Activated effector memory CD4-positive, alpha-beta T cell treated with Interleukin-2 at 50 U/mL for 16 hours (primary cell): ENCODE data around the gene DCK.
A peak's percentile ranks its signal among the peaks of the same experiment; 100 is the strongest.
"Not testable (repeated sequence)": the region's sequence is repeated elsewhere in the genome, so short reads cannot be mapped to it uniquely, and the experiment has no call there.

Source experiments
- DNase-seq: peaks from one replicate; pipeline ENCODE4 v3.0.0-alpha.2; 2020

DCK gene

GRCh38 chr4:71004281-71004851 is 10.9 kb downstream of the DCK start:
- DNase-seq, result peak; percentile 18

- DNase-seq, result not testable (repeated sequence)
Observed at GRCh38 chr4:71005025-71005424, 11.6 kb downstream of the DCK start.

- DNase-seq, result no peak
Observed at GRCh38 chr4:71006203-71006907, 12.9 kb downstream of the DCK start.

- no peak for DNase-seq
Observed at GRCh38 chr4:71008196-71008595, 14.7 kb downstream of the DCK start.

GRCh38 chr4:71009086-71009485 is 15.6 kb downstream of the DCK start:
- DNase-seq, result no peak

GRCh38 chr4:71009890-71010588 is 16.6 kb downstream of the DCK start:
- DNase-seq, result no peak

GRCh38 chr4:71011451-71011850 is 18.0 kb downstream of the DCK start:
- DNase-seq, result no peak

GRCh38 chr4:71017391-71017790 is 23.9 kb downstream of the DCK start:
- not testable (repeated sequence) for DNase-seq

GRCh38 chr4:71020611-71021010 is 27.2 kb downstream of the DCK start:
- DNase-seq, result no peak

- no peak for DNase-seq
Observed at GRCh38 chr4:71025654-71026053, 32.2 kb downstream of the DCK start.

- no peak for DNase-seq
Observed at GRCh38 chr4:71026086-71026485, 32.6 kb downstream of the DCK start.

- no peak for DNase-seq
Observed at GRCh38 chr4:71027611-71028010, 34.2 kb downstream of the DCK start.

GRCh38 chr4:71029504-71029903 is 36.1 kb downstream of the DCK start:
- no peak for DNase-seq

- DNase-seq, result not testable (repeated sequence)
Observed at GRCh38 chr4:71032106-71032505, 38.7 kb downstream of the DCK start.

- DNase-seq, result no peak
Observed at GRCh38 chr4:71045256-71045655, 51.8 kb downstream of the DCK start.

GRCh38 chr4:71049395-71049794 is 55.9 kb downstream of the DCK start:
- DNase-seq, result no peak

- DNase-seq, result no peak
Observed at GRCh38 chr4:71050809-71051208, 57.4 kb downstream of the DCK start.

- no peak for DNase-seq
Observed at GRCh38 chr4:71052034-71052433, 58.6 kb downstream of the DCK start.

GRCh38 chr4:71052716-71053115 is 59.3 kb downstream of the DCK start:
- DNase-seq, result no peak

GRCh38 chr4:71053613-71054012 is 60.2 kb downstream of the DCK start:
- not testable (repeated sequence) for DNase-seq

- not testable (repeated sequence) for DNase-seq
Observed at GRCh38 chr4:71059573-71059972, 66.1 kb downstream of the DCK start.

- DNase-seq, result no peak
Observed at GRCh38 chr4:71062436-71062835, 69.0 kb downstream of the DCK start.

GRCh38 chr4:71063711-71064110 is 70.3 kb downstream of the DCK start:
- no peak for DNase-seq

GRCh38 chr4:71064521-71064920 is 71.1 kb downstream of the DCK start:
- no peak for DNase-seq
